Measurements from ENCODE around the gene SYNC.
"Not testable (repeated sequence)": the region's sequence is repeated elsewhere in the genome, so short reads cannot be mapped to it uniquely, and the experiment has no call there.

SYNC gene

GRCh38 chr1:32693455-32694174 is 9.0 kb downstream of the SYNC start:
- no peak for DNase-seq

- DNase-seq, result no peak
Measured at GRCh38 chr1:32686387-32686786, 16.2 kb downstream of the SYNC start.

GRCh38 chr1:32685498-32685897 is 17.1 kb downstream of the SYNC start:
- no peak for DNase-seq

- no peak for DNase-seq
Measured at GRCh38 chr1:32684167-32684811, 18.3 kb downstream of the SYNC start.

- no peak for DNase-seq
Measured at GRCh38 chr1:32683397-32683796, 19.2 kb downstream of the SYNC start.

GRCh38 chr1:32681999-32682398 is 20.6 kb downstream of the SYNC start:
- DNase-seq, result no peak

GRCh38 chr1:32681509-32681908 is 21.1 kb downstream of the SYNC start:
- DNase-seq, result no peak

GRCh38 chr1:32680642-32681041 is 21.9 kb downstream of the SYNC start:
- DNase-seq, result no peak

- not testable (repeated sequence) for DNase-seq
Measured at GRCh38 chr1:32679993-32680392, 22.6 kb downstream of the SYNC start.

GRCh38 chr1:32676945-32677344 is 25.6 kb downstream of the SYNC start:
- DNase-seq, result no peak

GRCh38 chr1:32668716-32669115 is 33.9 kb downstream of the SYNC start:
- not testable (repeated sequence) for DNase-seq

GRCh38 chr1:32666901-32667566 is 35.5 kb downstream of the SYNC start:
- DNase-seq, result no peak

- DNase-seq, result no peak
Measured at GRCh38 chr1:32665915-32666314, 36.7 kb downstream of the SYNC start.

GRCh38 chr1:32659581-32659980 is 43.0 kb downstream of the SYNC start:
- DNase-seq, result no peak

GRCh38 chr1:32652244-32652962 is 50.2 kb downstream of the SYNC start:
- peak; percentile 24 for DNase-seq

- DNase-seq, result no peak
Measured at GRCh38 chr1:32651461-32652073, 51.0 kb downstream of the SYNC start.

GRCh38 chr1:32650752-32651460 is 51.7 kb downstream of the SYNC start, which contains the start of gene RBBP4:
RBBP4 (plus strand) TSS chr1:32651208; CDS start chr1:32651307, 99 bp downstream.
- peak; percentile 96 for DNase-seq

- DNase-seq, result peak; percentile 98
Measured at GRCh38 chr1:32650248-32650751, 52.3 kb downstream of the SYNC start, which contains the start of gene ZBTB8OS. ZBTB8OS (minus strand) TSS chr1:32650550; CDS start chr1:32650529, 21 bp downstream.

GRCh38 chr1:32647308-32648134 is 55.0 kb downstream of the SYNC start:
- DNase-seq, result no peak

- no peak for DNase-seq
Measured at GRCh38 chr1:32644426-32644825, 58.1 kb downstream of the SYNC start.

Measured in hematopoietic multipotent progenitor cell treated with erythropoietin and hydrocortisone succinate and interleukin-3 and kit ligand, for 8 days (in vitro differentiated cells).